HCT116 (cell line): ENCODE measurements around the gene TMEM175. TPM values are rescaled to one million over a fixed set of nuclear protein-coding genes. Genes with fewer than 3 reads are reported as not detected.

Experiments used
- ATAC-seq: fragments of 200-7000 bp; cut with Tn5 transposase; 2 replicates; pipeline ENCODE4 v1.9.1; 2020; ENCODE audit warnings: mild to moderate bottlenecking, moderate library complexity
- BruUV-seq: library from RNA; stranded (reverse); fragments of 400-500 nt; replicated peaks from 2 replicates; lab custom pipeline; 2021; lab: Mats Ljungman, UMichigan
- CTCF ChIA-PET: fragments of 300-600 bp; sonication (Branson Sonifier 250); formaldehyde crosslinking; loops from one replicate; lab custom pipeline; 2021; ENCODE audit warnings: antibody characterized with exemption; lab: Charles Lee
- POLR2A ChIA-PET: fragments of 300-600, 350-600 bp; sonication (Branson Sonifier 250); formaldehyde crosslinking; loops from one replicate; lab custom pipeline; 2021; ENCODE audit warnings: antibody characterized with exemption; lab: Charles Lee
- RAD21 ChIA-PET, 2 experiments: fragments of 300-600 bp; sonication (Branson Sonifier 250); formaldehyde crosslinking; loops; one replicate each; lab custom pipeline; 2023; ENCODE audit warnings: low total read pairs in 2 of 2; ENCODE audit not compliant: uncharacterized antibody in 2 of 2, unreplicated experiment in 2 of 2, low non-redundant PET in 1 of 2; lab: Charles Lee
- DNase-seq: peaks from one replicate; pipeline ENCODE4 v3.0.0-alpha.2; 2010; ENCODE audit warnings: low read depth, low spot score
- H2AFZ ChIP-seq: fragments of 200-600 bp; shearing (Covaris generic), sonication (generic); 2 replicates; pipeline ENCODE4 v1.6.1; 2017; ENCODE audit warnings: low read depth, mixed run types, mixed read lengths, antibody characterized with exemption, low read length; ENCODE audit not compliant: poor library complexity, severe bottlenecking
- H3K27ac ChIP-seq: 2 replicates; pipeline ENCODE4 v1.5.1; 2012; ENCODE audit warnings: low read depth, low read length
- H3K27me3 ChIP-seq: fragments of 200-600 bp; sonication (generic); 2 replicates; pipeline ENCODE4 v1.6.1; 2016; ENCODE audit warnings: mixed run types, low read length, mixed read lengths; ENCODE audit not compliant: insufficient read depth
- H3K36me3 ChIP-seq, 2 experiments: fragments of 200-500 bp in 1 of 2; fragments of 200-600 bp in 1 of 2; sonication (Bioruptor generic) in 1 of 2; sonication (generic) in 1 of 2; 2 replicates each; pipeline versions ENCODE4 v1.5.1 to v1.6.1; 2014 to 2016; ENCODE audit warnings: low read length in 2 of 2, inconsistent platforms in 1 of 2, mixed read lengths in 1 of 2, mixed run types in 1 of 2; ENCODE audit not compliant: insufficient read depth in 2 of 2, control insufficient read depth in 1 of 2
- H3K4me1 ChIP-seq, 2 experiments: fragments of 200-600 bp in 1 of 2; sonication (generic) in 1 of 2; 2 replicates each; pipeline versions ENCODE4 v1.5.1 to v1.6.1; 2012 to 2017; ENCODE audit warnings: low read length in 2 of 2, inconsistent platforms in 1 of 2, mild to moderate bottlenecking in 1 of 2, mixed read lengths in 1 of 2, mixed run types in 1 of 2, moderate library complexity in 1 of 2; ENCODE audit not compliant: insufficient read depth in 2 of 2, control insufficient read depth in 1 of 2
- H3K4me2 ChIP-seq: fragments of 200-600 bp; sonication (generic); 2 replicates; pipeline ENCODE4 v1.6.1; 2017; ENCODE audit warnings: mixed run types, low read length, mixed read lengths
- H3K4me3 ChIP-seq, 2 experiments: fragments of 200-600 bp in 1 of 2; sonication (generic) in 1 of 2; replicated peaks in 1 of 2; 2 replicates each; pipeline ENCODE4 v1.5.1; 2011 to 2016; ENCODE audit warnings: low read length in 2 of 2, control low read depth in 1 of 2, low read depth in 1 of 2, mild to moderate bottlenecking in 1 of 2, mixed read lengths in 1 of 2, mixed run types in 1 of 2
- H3K79me2 ChIP-seq: fragments of 200-600 bp; sonication (generic); 2 replicates; pipeline ENCODE4 v1.6.1; 2017; ENCODE audit warnings: mild to moderate bottlenecking, mixed run types, low read length, moderate library complexity, mixed read lengths; ENCODE audit not compliant: insufficient read depth
- H3K9ac ChIP-seq: fragments of 200-600 bp; sonication (generic); 2 replicates; pipeline ENCODE4 v1.6.1; 2016; ENCODE audit warnings: low read length, mixed read lengths
- H3K9me2 ChIP-seq: fragments of 200-600 bp; sonication (generic), shearing (Covaris generic); 2 replicates; pipeline ENCODE4 v1.6.1; 2017; ENCODE audit warnings: mixed run types, mild to moderate bottlenecking, moderate library complexity; ENCODE audit not compliant: insufficient read depth
- H3K9me3 ChIP-seq, 2 experiments: fragments of 200-500 bp in 1 of 2; fragments of 200-600 bp in 1 of 2; sonication (Bioruptor generic) in 1 of 2; sonication (generic) in 1 of 2; 2 replicates each; pipeline ENCODE4 v1.6.1; 2014 to 2017; ENCODE audit warnings: low read length in 2 of 2, mixed read lengths in 2 of 2, inconsistent platforms in 1 of 2, low read depth in 1 of 2, mild to moderate bottlenecking in 1 of 2, mixed run types in 1 of 2, moderate library complexity in 1 of 2; ENCODE audit not compliant: control insufficient read depth in 1 of 2, insufficient read depth in 1 of 2
- H4K20me1 ChIP-seq: fragments of 200-600 bp; sonication (generic), shearing (Covaris generic); 2 replicates; pipeline ENCODE4 v1.6.1; 2017; ENCODE audit warnings: mixed run types, mild to moderate bottlenecking, moderate library complexity; ENCODE audit not compliant: insufficient read depth
- ATF3 ChIP-seq: IDR thresholded peaks from 2 replicates; pipeline ENCODE4 v1.6.1; 2012
- CEBPB ChIP-seq: IDR thresholded peaks from 2 replicates; pipeline ENCODE4 v1.6.1; 2012; ENCODE audit warnings: low read depth
- CTCF ChIP-seq, 3 experiments: fragments of 200-600 bp in 1 of 3; sonication (generic) in 1 of 3; IDR thresholded peaks in 2 of 3; conservative IDR thresholded peaks in 1 of 3; 2 replicates each; pipeline ENCODE4 v1.5.1; 2012 to 2017; ENCODE audit warnings: low read depth in 2 of 3, low read length in 2 of 3, antibody characterized with exemption in 1 of 3, borderline replicate concordance in 1 of 3, control low read depth in 1 of 3, mild to moderate bottlenecking in 1 of 3, mixed read lengths in 1 of 3, mixed run types in 1 of 3, moderate library complexity in 1 of 3; ENCODE audit not compliant: insufficient read depth in 1 of 3
- EGR1 ChIP-seq: IDR thresholded peaks from 2 replicates; pipeline ENCODE4 v1.6.1; 2012; ENCODE audit warnings: low read depth
- EZH2 ChIP-seq: fragments of 200-600 bp; sonication (generic); IDR thresholded peaks from 2 replicates; pipeline ENCODE4 v1.6.1; 2017; ENCODE audit warnings: antibody characterized with exemption, mixed run types
- FOSL1 ChIP-seq: IDR thresholded peaks from 2 replicates; pipeline ENCODE4 v1.6.1; 2012; ENCODE audit warnings: low read depth
- POLR2A ChIP-seq: IDR thresholded peaks from 2 replicates; pipeline ENCODE4 v1.7.0; 2011; ENCODE audit warnings: borderline replicate concordance; ENCODE audit not compliant: insufficient read depth, insufficient read length; ENCODE audit errors: extremely low read depth
- POLR2AphosphoS5 ChIP-seq: IDR thresholded peaks from 2 replicates; pipeline ENCODE4 v1.6.1; 2011; ENCODE audit warnings: mild to moderate bottlenecking, low read depth, low read length, moderate library complexity
- RAD21 ChIP-seq: IDR thresholded peaks from 2 replicates; pipeline ENCODE4 v1.6.1; 2012; ENCODE audit warnings: low read depth, mild to moderate bottlenecking
- SIN3A ChIP-seq: IDR thresholded peaks from 2 replicates; pipeline ENCODE4 v1.6.1; 2012; ENCODE audit warnings: low read depth
- SP1 ChIP-seq: IDR thresholded peaks from 2 replicates; pipeline ENCODE4 v1.6.1; 2012; ENCODE audit warnings: low read depth
- SRF ChIP-seq: IDR thresholded peaks from 2 replicates; pipeline ENCODE4 v1.6.1; 2012; ENCODE audit warnings: low read depth
- TCF7L2 ChIP-seq: IDR thresholded peaks from 2 replicates; pipeline ENCODE4 v1.7.0; 2011; ENCODE audit warnings: borderline replicate concordance, inconsistent platforms; ENCODE audit not compliant: insufficient read depth, insufficient read length; ENCODE audit errors: extremely low read depth
- YY1 ChIP-seq: IDR thresholded peaks from 2 replicates; pipeline ENCODE4 v1.6.1; 2011; ENCODE audit warnings: low read length, low read depth, moderate library complexity, mild to moderate bottlenecking; ENCODE audit not compliant: insufficient replicate concordance; ENCODE audit errors: extremely low read depth
- ZBTB33 ChIP-seq: IDR thresholded peaks from 2 replicates; pipeline ENCODE4 v1.6.1; 2011; ENCODE audit warnings: mild to moderate bottlenecking, low read length, moderate library complexity; ENCODE audit not compliant: insufficient replicate concordance; ENCODE audit errors: extremely low read depth
- ZFX ChIP-seq: fragments of 450-650 bp; IDR thresholded peaks from 2 replicates; pipeline ENCODE4 v1.6.1; 2017
- ZNF274 ChIP-seq: fragments of 200-500 bp; sonication (Bioruptor generic); IDR thresholded peaks from 2 replicates; pipeline ENCODE4 v1.6.1; 2014; ENCODE audit warnings: mild to moderate bottlenecking, low read depth, low read length, inconsistent platforms
- intact Hi-C: fragments of 100-400 bp; cut with micrococcal nuclease; formaldehyde crosslinking; loops from 2 replicates; pipeline ENCODE4 v1.10.0; 2022
- total RNA-seq: library from RNA; stranded (reverse); gene quantifications from one replicate; pipeline ENCODE4 v1.2.1, GENCODE V29; 2021; ENCODE audit not compliant: unreplicated experiment

Gene TMEM175
- total RNA-seq, 1 experiment from 2014 or later: 17.5 TPM

- no peaks in the 10 kb centered on the region for H4K20me1 ChIP-seq
- peaks cover 0 to 10% of the 10 kb centered on the region in 2 experiments; a peak in 2 of 4 replicates for H3K4me1 ChIP-seq
- RAD21 ChIA-PET: no interaction called here
- no peak overlapping the region for H3K9ac ChIP-seq
- no peak for DNase-seq
- H3K4me3 ChIP-seq: no peak overlapping the region
- no peaks in the 10 kb centered on the region for H3K27me3 ChIP-seq
- H3K9me2 ChIP-seq: no peaks in the 10 kb centered on the region
- intact Hi-C loops: no loop called here
- no peak overlapping the region for H3K4me2 ChIP-seq
- H3K27ac ChIP-seq: no peak overlapping the region
- POLR2A ChIA-PET: no interaction called here
- H3K9me3 ChIP-seq: no peaks in the 10 kb centered on the region
- no TSS peak for BruUV-seq
- CTCF ChIA-PET: no interaction called here
- no peak for ATAC-seq
- no peaks in the 10 kb centered on the region for H3K36me3 ChIP-seq
- H3K79me2 ChIP-seq: no peaks in the 10 kb centered on the region
- no peak overlapping the region for H2AFZ ChIP-seq
- TF ChIP-seq POLR2AphosphoS5 (no peak), SRF (no peak), YY1 (no peak), EZH2 (no peak), ATF3 (no peak), RAD21 (no peak), ZNF274 (no peak), POLR2A (no peak), ZFX (no peak), FOSL1 (no peak), CEBPB (no peak), ZBTB33 (no peak), SP1 (no peak), EGR1 (no peak), TCF7L2 (no peak), SIN3A (no peak), CTCF (IDR thresholded peaks at IDR 0.05 in 2 of 3, conservative IDR thresholded peaks at IDR 0.05 in 1 of 3; ENCODE audit: borderline replicate concordance in 1 of 3, insufficient read depth in 1 of 3, low read depth in 2 of 3, low read length in 2 of 3) (no peak)
Observed at GRCh38 chr4:1002131-1002630, 69.9 kb downstream of the TMEM175 start.
